ENCODE measurements around the gene UBE2Q2.

GRCh38 chr15:75821786-75822345, 21.4 kb upstream of the UBE2Q2 start:
- TF ChIP-seq CTCF (IDR thresholded peaks at IDR 0.05; ENCODE audit: insufficient read depth, low read depth, low read length) (no peak), EZH2 (IDR thresholded peaks at IDR 0.05; ENCODE audit: insufficient read depth, low read length) (no peak)

Data from astrocyte (in vitro differentiated cells and primary cell).